Neutrophil (primary cell): ENCODE measurements around the gene SLC35G2.

ENCODE experiments used
- H3K27ac ChIP-seq: fragments of 200-600 bp; sonication (generic); 2 replicates; pipeline ENCODE4 v1.5.1; 2016; ENCODE audit warnings: mild to moderate bottlenecking, moderate library complexity
- H3K27me3 ChIP-seq: fragments of 200-600 bp; sonication (generic); 2 replicates; pipeline ENCODE4 v1.6.0; 2016; ENCODE audit warnings: mild to moderate bottlenecking
- H3K36me3 ChIP-seq: fragments of 200-600 bp; sonication (generic); 2 replicates; pipeline ENCODE4 v1.5.1; 2017
- H3K4me1 ChIP-seq, 2 experiments: fragments of 200-600 bp in 1 of 2; sonication (generic) in 1 of 2; 1 replicate in 1 of 2; 2 replicates in 1 of 2; pipeline versions ENCODE4 v1.5.1 to v1.6.1; 2013 to 2016; ENCODE audit warnings: low read depth in 1 of 2, low read length in 1 of 2, mild to moderate bottlenecking in 1 of 2, moderate library complexity in 1 of 2; ENCODE audit not compliant: control insufficient read depth in 1 of 2, insufficient read depth in 1 of 2
- H3K4me3 ChIP-seq, 2 experiments: fragments of 200-600 bp in 1 of 2; sonication (generic) in 1 of 2; 1 replicate in 1 of 2; 2 replicates in 1 of 2; pipeline ENCODE4 v1.5.1; 2013 to 2016; ENCODE audit warnings: low read depth in 1 of 2, low read length in 1 of 2, mild to moderate bottlenecking in 1 of 2, moderate library complexity in 1 of 2
- H3K9me3 ChIP-seq: fragments of 200-600 bp; sonication (generic); 2 replicates; pipeline ENCODE4 v1.5.1; 2016
- CTCF ChIP-seq: fragments of 200-600 bp; sonication (generic); IDR thresholded peaks from 2 replicates; pipeline ENCODE4 v1.5.1; 2016; ENCODE audit warnings: antibody characterized with exemption

The SLC35G2 gene

GRCh38 chr3:136904746-136905145, 85.8 kb downstream of the SLC35G2 start:
- Histone ChIP-seq H3K36me3 (no peaks in the 10 kb centered on the region), H3K4me3 (no peak overlapping the region), H3K27me3 (no peaks in the 10 kb centered on the region), H3K27ac (no peak overlapping the region), H3K4me1 (no peaks in the 10 kb centered on the region), H3K9me3 (no peaks in the 10 kb centered on the region)
- no peak for TF ChIP-seq CTCF
